ENCODE measurements around the gene MCUB.

- TF ChIP-seq TCF7L2 (IDR thresholded peaks at IDR 0.05; ENCODE audit: borderline replicate concordance, extremely low read depth, insufficient read depth, insufficient read length) (no peak), POLR2A (IDR thresholded peaks at IDR 0.05; ENCODE audit: borderline replicate concordance, extremely low read depth, insufficient read depth, insufficient read length) (no peak), EZH2 (IDR thresholded peaks at IDR 0.05) (no peak), FOSL1 (IDR thresholded peaks at IDR 0.05; ENCODE audit: low read depth) (no peak), CTCF (IDR thresholded peaks at IDR 0.05 in 2 of 3, conservative IDR thresholded peaks at IDR 0.05 in 1 of 3; ENCODE audit: borderline replicate concordance in 1 of 3, insufficient read depth in 1 of 3, low read depth in 2 of 3, low read length in 2 of 3) (no peak), ZNF274 (IDR thresholded peaks at IDR 0.05; ENCODE audit: low read depth, low read length) (no peak), ATF3 (IDR thresholded peaks at IDR 0.05) (no peak), POLR2AphosphoS5 (IDR thresholded peaks at IDR 0.05; ENCODE audit: low read depth, low read length) (no peak), ZBTB33 (IDR thresholded peaks at IDR 0.05; ENCODE audit: extremely low read depth, insufficient replicate concordance, low read length) (no peak), MAX (IDR thresholded peaks at IDR 0.05) (no peak), SP1 (IDR thresholded peaks at IDR 0.05; ENCODE audit: low read depth) (no peak)
Measured at GRCh38 chr4:109510687-109511086, 49.4 kb upstream of the MCUB start.
